PFSK-1 (cell line): ENCODE results near the gene DOC2B.

Experiments
- FOXP2 ChIP-seq: optimal IDR thresholded peaks from 2 replicates; pipeline ENCODE3; 2011; ENCODE audit warnings: borderline replicate concordance, control low read depth, inconsistent platforms; ENCODE audit not compliant: insufficient read depth; ENCODE audit errors: extremely low read length, extremely low read depth
- POLR2AphosphoS5 ChIP-seq: IDR thresholded peaks from 2 replicates; pipeline ENCODE4 v1.6.1; 2012; ENCODE audit warnings: low read depth, mild to moderate bottlenecking, control low read depth, low read length, moderate library complexity
- SIN3A ChIP-seq: IDR thresholded peaks from 2 replicates; pipeline ENCODE4 v1.6.1; 2012; ENCODE audit warnings: mild to moderate bottlenecking, low read length, moderate library complexity, borderline replicate concordance; ENCODE audit not compliant: insufficient read depth
- TAF1 ChIP-seq: IDR thresholded peaks from 2 replicates; pipeline ENCODE4 v1.6.1; 2012; ENCODE audit warnings: low read length, control low read depth, borderline replicate concordance; ENCODE audit not compliant: insufficient read depth
- TF ChIP-seq, protein P1 (sequence below), 2 experiments: IDR thresholded peaks; 2 replicates each; pipeline versions ENCODE4 v1.6.1 to v1.8.0; 2011 to 2012; ENCODE audit warnings: low read depth in 2 of 2, low read length in 2 of 2, control low read depth in 1 of 2, inconsistent platforms in 1 of 2, mild to moderate bottlenecking in 1 of 2, moderate library complexity in 1 of 2; ENCODE audit not compliant: insufficient read depth in 1 of 2

DNA sequence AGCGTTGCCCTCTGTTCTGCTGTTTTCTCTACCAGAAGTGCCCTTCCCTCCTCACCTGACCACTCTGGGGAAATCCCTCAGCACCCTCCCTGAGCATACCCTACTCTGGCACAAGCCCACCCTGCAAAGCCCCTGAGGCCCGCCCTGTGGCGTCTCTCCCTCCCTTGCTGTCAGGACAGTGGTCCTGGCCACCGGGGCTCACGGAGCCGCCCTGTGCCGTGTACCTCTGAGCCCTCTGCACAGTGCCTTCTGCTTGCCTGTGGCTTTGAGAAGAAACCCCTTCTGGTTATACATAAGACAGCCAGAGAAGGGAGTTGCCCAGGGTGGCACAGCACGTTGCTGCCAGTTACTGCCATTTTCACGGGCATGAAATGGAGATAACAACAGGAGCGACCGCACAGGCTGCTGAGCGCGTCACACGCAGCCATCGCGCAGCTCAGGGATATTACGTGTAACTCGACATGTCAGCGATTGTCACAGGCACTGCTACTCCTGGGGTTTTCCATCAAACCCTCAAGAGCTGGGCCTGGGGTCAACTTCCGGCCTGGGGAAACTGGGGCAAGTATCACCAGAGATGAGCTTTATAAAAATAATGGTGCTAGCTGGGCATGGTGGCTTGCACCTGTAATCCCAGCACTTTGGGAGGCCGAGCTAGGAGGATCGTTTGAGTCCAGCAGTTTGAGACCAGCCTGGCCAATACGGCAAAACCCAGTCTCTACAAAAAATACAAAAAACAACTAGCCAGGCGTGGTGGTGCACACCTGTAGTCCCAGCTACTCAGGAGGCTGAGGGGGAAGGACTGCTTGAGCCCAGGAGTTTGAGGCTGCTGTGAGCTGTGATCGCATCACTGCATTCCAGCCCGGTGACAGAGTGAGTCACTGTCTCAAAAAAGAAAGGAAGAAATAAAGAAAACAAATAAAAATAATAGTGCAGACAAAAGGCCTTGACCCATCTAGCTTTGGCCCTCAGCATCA lies 29.3 kb downstream of the DOC2B start:
- TF ChIP-seq, protein P1, sequence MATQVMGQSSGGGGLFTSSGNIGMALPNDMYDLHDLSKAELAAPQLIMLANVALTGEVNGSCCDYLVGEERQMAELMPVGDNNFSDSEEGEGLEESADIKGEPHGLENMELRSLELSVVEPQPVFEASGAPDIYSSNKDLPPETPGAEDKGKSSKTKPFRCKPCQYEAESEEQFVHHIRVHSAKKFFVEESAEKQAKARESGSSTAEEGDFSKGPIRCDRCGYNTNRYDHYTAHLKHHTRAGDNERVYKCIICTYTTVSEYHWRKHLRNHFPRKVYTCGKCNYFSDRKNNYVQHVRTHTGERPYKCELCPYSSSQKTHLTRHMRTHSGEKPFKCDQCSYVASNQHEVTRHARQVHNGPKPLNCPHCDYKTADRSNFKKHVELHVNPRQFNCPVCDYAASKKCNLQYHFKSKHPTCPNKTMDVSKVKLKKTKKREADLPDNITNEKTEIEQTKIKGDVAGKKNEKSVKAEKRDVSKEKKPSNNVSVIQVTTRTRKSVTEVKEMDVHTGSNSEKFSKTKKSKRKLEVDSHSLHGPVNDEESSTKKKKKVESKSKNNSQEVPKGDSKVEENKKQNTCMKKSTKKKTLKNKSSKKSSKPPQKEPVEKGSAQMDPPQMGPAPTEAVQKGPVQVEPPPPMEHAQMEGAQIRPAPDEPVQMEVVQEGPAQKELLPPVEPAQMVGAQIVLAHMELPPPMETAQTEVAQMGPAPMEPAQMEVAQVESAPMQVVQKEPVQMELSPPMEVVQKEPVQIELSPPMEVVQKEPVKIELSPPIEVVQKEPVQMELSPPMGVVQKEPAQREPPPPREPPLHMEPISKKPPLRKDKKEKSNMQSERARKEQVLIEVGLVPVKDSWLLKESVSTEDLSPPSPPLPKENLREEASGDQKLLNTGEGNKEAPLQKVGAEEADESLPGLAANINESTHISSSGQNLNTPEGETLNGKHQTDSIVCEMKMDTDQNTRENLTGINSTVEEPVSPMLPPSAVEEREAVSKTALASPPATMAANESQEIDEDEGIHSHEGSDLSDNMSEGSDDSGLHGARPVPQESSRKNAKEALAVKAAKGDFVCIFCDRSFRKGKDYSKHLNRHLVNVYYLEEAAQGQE (IDR thresholded peaks at IDR 0.05; ENCODE audit: insufficient read depth in 1 of 2, low read depth in 2 of 2, low read length in 2 of 2), result no peak
- TF ChIP-seq TAF1 (no peak), FOXP2 (no peak), POLR2AphosphoS5 (no peak), SIN3A (no peak)
